SK-N-SH (cell line): Measurements from ENCODE around the gene ETV3. TPM values are rescaled to one million over a fixed set of nuclear protein-coding genes. Genes with fewer than 3 reads are reported as not detected.

Experiments
- CTCF ChIA-PET: fragments of 300-600, 350-600 bp; formaldehyde crosslinking; extraction: SDS; loops from one replicate; lab custom pipeline; 2021; lab: Yijun Ruan, JAX
- POLR2A ChIA-PET: fragments of 350-600 bp; sonication (Branson Sonifier 250); formaldehyde crosslinking; extraction: SDS; loops from one replicate; lab custom pipeline; 2020; ENCODE audit warnings: antibody characterized with exemption, inconsistent platforms; lab: Yijun Ruan, JAX
- DNase-seq: peaks from one replicate; pipeline ENCODE4 v3.0.0; 2012
- H2AFZ ChIP-seq: fragments of 200-600 bp; sonication (generic); 2 replicates; pipeline ENCODE4 v1.8.1; 2016; ENCODE audit warnings: antibody characterized with exemption, mild to moderate bottlenecking, low read depth
- H3F3A ChIP-seq: fragments of 200-600 bp; sonication (generic); replicated peaks from 2 replicates; pipeline ENCODE3; 2016; ENCODE audit warnings: antibody characterized with exemption, mild to moderate bottlenecking; ENCODE audit not compliant: insufficient read depth
- H3K27ac ChIP-seq, 2 experiments: fragments of 200-500 bp in 1 of 2; fragments of 200-600 bp in 1 of 2; sonication (Bioruptor generic) in 1 of 2; sonication (generic), shearing (Covaris generic) in 1 of 2; 2 replicates each; pipeline versions ENCODE4 v1.5.1 to v1.6.1; 2014 to 2016; ENCODE audit warnings: low read depth in 2 of 2, inconsistent platforms in 1 of 2, low read length in 1 of 2, mild to moderate bottlenecking in 1 of 2, mixed read lengths in 1 of 2
- H3K27me3 ChIP-seq: fragments of 200-600 bp; sonication (generic), shearing (Covaris generic); 2 replicates; pipeline ENCODE4 v1.6.1; 2016; ENCODE audit warnings: mixed run types; ENCODE audit not compliant: insufficient read depth
- H3K36me3 ChIP-seq, 2 experiments: fragments of 200-500 bp in 1 of 2; fragments of 200-600 bp in 1 of 2; sonication (Bioruptor generic) in 1 of 2; sonication (generic) in 1 of 2; replicated peaks in 1 of 2; 2 replicates each; pipeline versions ENCODE3 to v1.5.1; 2014 to 2016; ENCODE audit warnings: low read length in 1 of 2, mild to moderate bottlenecking in 1 of 2; ENCODE audit not compliant: insufficient read depth in 2 of 2, control insufficient read depth in 1 of 2
- H3K4me1 ChIP-seq, 2 experiments: fragments of 200-500 bp in 1 of 2; fragments of 200-600 bp in 1 of 2; sonication (Bioruptor generic) in 1 of 2; sonication (generic), shearing (Covaris generic) in 1 of 2; 2 replicates each; pipeline versions ENCODE4 v1.5.1 to v1.6.1; 2014 to 2016; ENCODE audit warnings: low read depth in 1 of 2, low read length in 1 of 2, mixed run types in 1 of 2; ENCODE audit not compliant: insufficient read depth in 2 of 2, control insufficient read depth in 1 of 2
- H3K4me2 ChIP-seq: fragments of 200-600 bp; sonication (generic), shearing (Covaris generic); 2 replicates; pipeline ENCODE4 v1.6.1; 2017; ENCODE audit warnings: mixed run types
- H3K4me3 ChIP-seq, 2 experiments: fragments of 200-500 bp in 1 of 2; fragments of 200-600 bp in 1 of 2; sonication (Bioruptor generic) in 1 of 2; sonication (generic), shearing (Covaris generic) in 1 of 2; 2 replicates each; pipeline versions ENCODE4 v1.5.1 to v1.8.1; 2014 to 2016; ENCODE audit warnings: low read depth in 2 of 2, inconsistent platforms in 1 of 2, low read length in 1 of 2, mild to moderate bottlenecking in 1 of 2, mixed read lengths in 1 of 2, moderate library complexity in 1 of 2
- H3K79me2 ChIP-seq: fragments of 200-600 bp; sonication (generic); 2 replicates; pipeline ENCODE4 v1.8.1; 2017; ENCODE audit warnings: mild to moderate bottlenecking; ENCODE audit not compliant: insufficient read depth
- H3K9ac ChIP-seq: fragments of 200-600 bp; sonication (generic); 2 replicates; pipeline ENCODE4 v1.6.1; 2017; ENCODE audit warnings: mixed run types
- H3K9me2 ChIP-seq: fragments of 200-600 bp; sonication (generic); 2 replicates; pipeline ENCODE4 v1.6.1; 2017; ENCODE audit warnings: mixed run types
- H3K9me3 ChIP-seq: fragments of 200-600 bp; sonication (generic); 2 replicates; pipeline ENCODE4 v1.6.1; 2017; ENCODE audit warnings: mixed run types, mild to moderate bottlenecking, moderate library complexity
- H4K20me1 ChIP-seq: fragments of 200-600 bp; sonication (generic); 2 replicates; pipeline ENCODE4 v1.6.1; 2017; ENCODE audit warnings: mild to moderate bottlenecking, mixed run types; ENCODE audit not compliant: insufficient read depth
- ELF1 ChIP-seq: IDR thresholded peaks from 2 replicates; pipeline ENCODE4 v1.4.0; 2012
- EZH2phosphoT487 ChIP-seq: fragments of 200-600 bp; sonication (generic); IDR thresholded peaks from 2 replicates; pipeline ENCODE4 v1.6.1; 2017; ENCODE audit warnings: low read depth, mixed run types, mild to moderate bottlenecking, antibody characterized with exemption, moderate library complexity, borderline replicate concordance
- FOSL2 ChIP-seq: IDR thresholded peaks from 2 replicates; pipeline ENCODE4 v1.4.0; 2012; ENCODE audit warnings: low read depth, mild to moderate bottlenecking, moderate library complexity, borderline replicate concordance
- GATA2 ChIP-seq: sonication (generic); formaldehyde crosslinking; IDR thresholded peaks from 2 replicates; pipeline ENCODE4 v1.5.0; 2020; ENCODE audit warnings: mild to moderate bottlenecking, missing genetic modification reagents
- JUND ChIP-seq: IDR thresholded peaks from 2 replicates; pipeline ENCODE4 v1.4.0; 2012
- MEF2A ChIP-seq: IDR thresholded peaks from 2 replicates; pipeline ENCODE4 v1.4.0; 2012; ENCODE audit warnings: low read depth, borderline replicate concordance
- NFIC ChIP-seq: IDR thresholded peaks from 2 replicates; pipeline ENCODE4 v1.4.0; 2012; ENCODE audit warnings: borderline replicate concordance
- NRF1 ChIP-seq: IDR thresholded peaks from 2 replicates; pipeline ENCODE4 v1.6.1; 2012; ENCODE audit warnings: low read depth, mild to moderate bottlenecking, low read length
- POLR2AphosphoS5 ChIP-seq: IDR thresholded peaks from 2 replicates; pipeline ENCODE4 v1.6.1; 2012; ENCODE audit warnings: low read depth, low read length
- RAD21 ChIP-seq: IDR thresholded peaks from 2 replicates; pipeline ENCODE4 v1.6.1; 2012; ENCODE audit warnings: mild to moderate bottlenecking, low read length
- RXRA ChIP-seq: IDR thresholded peaks from 2 replicates; pipeline ENCODE4 v1.4.0; 2012; ENCODE audit warnings: low read depth, mild to moderate bottlenecking, borderline replicate concordance
- SMC3 ChIP-seq: IDR thresholded peaks from 2 replicates; pipeline ENCODE4 v1.6.1; 2012; ENCODE audit warnings: low read depth, low read length, improper control_type of control experiment
- TAF1 ChIP-seq: IDR thresholded peaks from 2 replicates; pipeline ENCODE4 v1.6.1; 2012; ENCODE audit warnings: low read depth, mild to moderate bottlenecking, low read length, moderate library complexity, borderline replicate concordance
- TEAD4 ChIP-seq: IDR thresholded peaks from 2 replicates; pipeline ENCODE4 v1.4.0; 2012; ENCODE audit warnings: mild to moderate bottlenecking, borderline replicate concordance; ENCODE audit not compliant: insufficient read depth
- WGBS: methylation state at CpG from one replicate; pipeline ENCODE4 v1.1.6; 2017; ENCODE audit warnings: low lambda C conversion rate; 5-methylcytosine and 5-hydroxymethylcytosine counted together
- polyA plus RNA-seq, 3 experiments: library from polyadenylated mRNA; depleted of rRNA; stranded (reverse); fragments of >200 nt; gene quantifications; 2 replicates each; pipeline ENCODE4 v1.2.3, GENCODE V29; 2012
- TF ChIP-seq, protein P1 (sequence below): fragments of 150-350 bp; IDR thresholded peaks from 2 replicates; pipeline ENCODE4 v1.6.1; 2016; ENCODE audit warnings: mild to moderate bottlenecking, low read depth, low read length
- TF ChIP-seq, protein P2 (sequence below): fragments of 150-350 bp; IDR thresholded peaks from 2 replicates; pipeline ENCODE4 v1.6.1; 2017; ENCODE audit warnings: antibody characterized with exemption, low read length, low read depth, borderline replicate concordance
- TF ChIP-seq, protein P3 (sequence below): IDR thresholded peaks from 2 replicates; pipeline ENCODE4 v1.6.1; 2012; ENCODE audit warnings: mild to moderate bottlenecking, low read depth, low read length, moderate library complexity
- TF ChIP-seq, protein P4 (sequence below): fragments of 200-600 bp; sonication (generic); IDR thresholded peaks from 2 replicates; pipeline ENCODE4 v1.6.1; 2017; ENCODE audit warnings: antibody characterized with exemption, mild to moderate bottlenecking, moderate library complexity

ETV3 gene
- polyA plus RNA-seq, 1 of the 3 experiments (the other 2 are of a cell fraction), result 5.4 TPM

DNA sequence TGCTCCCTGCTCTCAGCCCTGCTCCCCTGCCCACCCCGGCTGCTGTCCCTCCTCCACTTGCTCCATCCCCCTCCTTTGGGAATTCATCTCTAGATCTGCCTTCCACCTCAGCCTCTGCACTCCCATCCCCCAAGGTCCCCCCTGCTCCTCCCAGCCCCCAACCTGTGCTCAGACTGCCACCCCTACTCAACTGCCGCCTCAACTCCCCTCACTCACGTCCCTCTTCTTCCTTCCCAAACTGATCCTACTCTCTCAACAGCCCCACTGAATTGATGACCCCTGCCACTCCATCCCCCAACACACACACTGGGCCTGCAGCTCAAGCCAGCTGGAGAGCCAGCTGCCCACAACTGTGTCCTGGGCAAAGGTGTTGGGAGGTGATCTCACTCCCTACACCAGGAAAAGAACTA is 22.8 kb downstream of the ETV3 start:
- H3F3A ChIP-seq, result peaks cover 3% of the 10 kb centered on the region
- H3K27me3 ChIP-seq, result no peaks in the 10 kb centered on the region
- H3K4me2 ChIP-seq, result no peak overlapping the region
- H4K20me1 ChIP-seq, result no peaks in the 10 kb centered on the region
- H3K4me3 ChIP-seq, result no peak overlapping the region
- POLR2A ChIA-PET, result no interaction called here
- no peaks in the 10 kb centered on the region for H3K9me3 ChIP-seq
- no peak overlapping the region for H3K9ac ChIP-seq
- WGBS, result 57% methylated on average over 3 of the region's 3 CpGs
- no peak overlapping the region for H3K27ac ChIP-seq
- CTCF ChIA-PET, result interaction anchor here (0.9 to 4.7 kb wide), 4 partner anchors 25 to 40 kb away, joined by 3 to 27 read pairs (median 6); no protein-coding TSS in a partner anchor
- H2AFZ ChIP-seq, result no peak overlapping the region
- TF ChIP-seq FOSL2 (no peak), TEAD4 (no peak), RXRA (no peak), EZH2phosphoT487 (no peak), RAD21 (no peak), SMC3 (no peak), MEF2A (no peak), GATA2 (no peak), NRF1 (no peak), POLR2AphosphoS5 (no peak), ELF1 (no peak), NFIC (no peak), JUND (no peak), TAF1 (no peak)
- TF ChIP-seq, protein P1, sequence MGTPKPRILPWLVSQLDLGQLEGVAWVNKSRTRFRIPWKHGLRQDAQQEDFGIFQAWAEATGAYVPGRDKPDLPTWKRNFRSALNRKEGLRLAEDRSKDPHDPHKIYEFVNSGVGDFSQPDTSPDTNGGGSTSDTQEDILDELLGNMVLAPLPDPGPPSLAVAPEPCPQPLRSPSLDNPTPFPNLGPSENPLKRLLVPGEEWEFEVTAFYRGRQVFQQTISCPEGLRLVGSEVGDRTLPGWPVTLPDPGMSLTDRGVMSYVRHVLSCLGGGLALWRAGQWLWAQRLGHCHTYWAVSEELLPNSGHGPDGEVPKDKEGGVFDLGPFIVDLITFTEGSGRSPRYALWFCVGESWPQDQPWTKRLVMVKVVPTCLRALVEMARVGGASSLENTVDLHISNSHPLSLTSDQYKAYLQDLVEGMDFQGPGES, result no peak
- TF ChIP-seq, protein P2, sequence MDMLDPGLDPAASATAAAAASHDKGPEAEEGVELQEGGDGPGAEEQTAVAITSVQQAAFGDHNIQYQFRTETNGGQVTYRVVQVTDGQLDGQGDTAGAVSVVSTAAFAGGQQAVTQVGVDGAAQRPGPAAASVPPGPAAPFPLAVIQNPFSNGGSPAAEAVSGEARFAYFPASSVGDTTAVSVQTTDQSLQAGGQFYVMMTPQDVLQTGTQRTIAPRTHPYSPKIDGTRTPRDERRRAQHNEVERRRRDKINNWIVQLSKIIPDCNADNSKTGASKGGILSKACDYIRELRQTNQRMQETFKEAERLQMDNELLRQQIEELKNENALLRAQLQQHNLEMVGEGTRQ, result no peak
- TF ChIP-seq, protein P3, sequence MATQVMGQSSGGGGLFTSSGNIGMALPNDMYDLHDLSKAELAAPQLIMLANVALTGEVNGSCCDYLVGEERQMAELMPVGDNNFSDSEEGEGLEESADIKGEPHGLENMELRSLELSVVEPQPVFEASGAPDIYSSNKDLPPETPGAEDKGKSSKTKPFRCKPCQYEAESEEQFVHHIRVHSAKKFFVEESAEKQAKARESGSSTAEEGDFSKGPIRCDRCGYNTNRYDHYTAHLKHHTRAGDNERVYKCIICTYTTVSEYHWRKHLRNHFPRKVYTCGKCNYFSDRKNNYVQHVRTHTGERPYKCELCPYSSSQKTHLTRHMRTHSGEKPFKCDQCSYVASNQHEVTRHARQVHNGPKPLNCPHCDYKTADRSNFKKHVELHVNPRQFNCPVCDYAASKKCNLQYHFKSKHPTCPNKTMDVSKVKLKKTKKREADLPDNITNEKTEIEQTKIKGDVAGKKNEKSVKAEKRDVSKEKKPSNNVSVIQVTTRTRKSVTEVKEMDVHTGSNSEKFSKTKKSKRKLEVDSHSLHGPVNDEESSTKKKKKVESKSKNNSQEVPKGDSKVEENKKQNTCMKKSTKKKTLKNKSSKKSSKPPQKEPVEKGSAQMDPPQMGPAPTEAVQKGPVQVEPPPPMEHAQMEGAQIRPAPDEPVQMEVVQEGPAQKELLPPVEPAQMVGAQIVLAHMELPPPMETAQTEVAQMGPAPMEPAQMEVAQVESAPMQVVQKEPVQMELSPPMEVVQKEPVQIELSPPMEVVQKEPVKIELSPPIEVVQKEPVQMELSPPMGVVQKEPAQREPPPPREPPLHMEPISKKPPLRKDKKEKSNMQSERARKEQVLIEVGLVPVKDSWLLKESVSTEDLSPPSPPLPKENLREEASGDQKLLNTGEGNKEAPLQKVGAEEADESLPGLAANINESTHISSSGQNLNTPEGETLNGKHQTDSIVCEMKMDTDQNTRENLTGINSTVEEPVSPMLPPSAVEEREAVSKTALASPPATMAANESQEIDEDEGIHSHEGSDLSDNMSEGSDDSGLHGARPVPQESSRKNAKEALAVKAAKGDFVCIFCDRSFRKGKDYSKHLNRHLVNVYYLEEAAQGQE, result no peak
- TF ChIP-seq, protein P4, sequence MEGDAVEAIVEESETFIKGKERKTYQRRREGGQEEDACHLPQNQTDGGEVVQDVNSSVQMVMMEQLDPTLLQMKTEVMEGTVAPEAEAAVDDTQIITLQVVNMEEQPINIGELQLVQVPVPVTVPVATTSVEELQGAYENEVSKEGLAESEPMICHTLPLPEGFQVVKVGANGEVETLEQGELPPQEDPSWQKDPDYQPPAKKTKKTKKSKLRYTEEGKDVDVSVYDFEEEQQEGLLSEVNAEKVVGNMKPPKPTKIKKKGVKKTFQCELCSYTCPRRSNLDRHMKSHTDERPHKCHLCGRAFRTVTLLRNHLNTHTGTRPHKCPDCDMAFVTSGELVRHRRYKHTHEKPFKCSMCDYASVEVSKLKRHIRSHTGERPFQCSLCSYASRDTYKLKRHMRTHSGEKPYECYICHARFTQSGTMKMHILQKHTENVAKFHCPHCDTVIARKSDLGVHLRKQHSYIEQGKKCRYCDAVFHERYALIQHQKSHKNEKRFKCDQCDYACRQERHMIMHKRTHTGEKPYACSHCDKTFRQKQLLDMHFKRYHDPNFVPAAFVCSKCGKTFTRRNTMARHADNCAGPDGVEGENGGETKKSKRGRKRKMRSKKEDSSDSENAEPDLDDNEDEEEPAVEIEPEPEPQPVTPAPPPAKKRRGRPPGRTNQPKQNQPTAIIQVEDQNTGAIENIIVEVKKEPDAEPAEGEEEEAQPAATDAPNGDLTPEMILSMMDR, result no peak
- TF ChIP-seq, all 33 proteins: peak for 0
- Histone ChIP-seq H3K9me2 (no peaks in the 10 kb centered on the region), H3K36me3 (no peaks in the 10 kb centered on the region), H3K4me1 (no peaks in the 10 kb centered on the region), H3K79me2 (no peaks in the 10 kb centered on the region)
- DNase-seq, result no peak
